ENCODE measurements around the gene SPCS3. TPM values are rescaled to one million over a fixed set of nuclear protein-coding genes. Genes with fewer than 3 reads are reported as not detected.
"Not testable (repeated sequence)": the region's sequence is repeated elsewhere in the genome, so short reads cannot be mapped to it uniquely, and the experiment has no call there.

Gene SPCS3
- total RNA-seq, 4 donors from 2014 or later: 37.9 to 160 (median 115) TPM

DNA sequence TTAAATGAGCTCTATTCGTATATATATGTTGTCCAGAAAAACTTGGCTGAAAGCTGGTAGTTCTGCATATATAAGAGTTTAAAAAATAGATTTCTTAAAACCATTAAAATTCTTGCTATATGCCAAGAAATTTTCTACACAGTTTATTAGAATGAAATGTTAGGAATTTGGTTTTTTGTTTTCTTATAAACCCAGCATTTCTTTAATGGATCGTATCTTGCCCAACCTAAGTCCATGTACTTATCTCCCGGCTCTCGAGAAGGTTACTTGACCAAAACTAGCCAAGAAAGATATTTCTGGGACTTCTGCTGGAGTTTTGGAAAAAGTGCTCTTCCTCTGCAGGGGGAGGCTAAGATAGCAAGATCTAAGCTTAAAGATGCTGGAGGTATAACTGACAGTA lies 46.0 kb upstream of the SPCS3 start:
- intact Hi-C loops (cut with DNase I; ENCODE audit: low total_unique reads): no loop called here
- no peak for DNase-seq
- Histone ChIP-seq H3K4me3 (no peak overlapping the region), H3K4me1 (no peaks in the 10 kb centered on the region), H3K27me3 (no peaks in the 10 kb centered on the region), H3K9me3 (no peaks in the 10 kb centered on the region), H3K27ac (no peak overlapping the region), H3K36me3 (no peaks in the 10 kb centered on the region)
- TF ChIP-seq, protein P1, sequence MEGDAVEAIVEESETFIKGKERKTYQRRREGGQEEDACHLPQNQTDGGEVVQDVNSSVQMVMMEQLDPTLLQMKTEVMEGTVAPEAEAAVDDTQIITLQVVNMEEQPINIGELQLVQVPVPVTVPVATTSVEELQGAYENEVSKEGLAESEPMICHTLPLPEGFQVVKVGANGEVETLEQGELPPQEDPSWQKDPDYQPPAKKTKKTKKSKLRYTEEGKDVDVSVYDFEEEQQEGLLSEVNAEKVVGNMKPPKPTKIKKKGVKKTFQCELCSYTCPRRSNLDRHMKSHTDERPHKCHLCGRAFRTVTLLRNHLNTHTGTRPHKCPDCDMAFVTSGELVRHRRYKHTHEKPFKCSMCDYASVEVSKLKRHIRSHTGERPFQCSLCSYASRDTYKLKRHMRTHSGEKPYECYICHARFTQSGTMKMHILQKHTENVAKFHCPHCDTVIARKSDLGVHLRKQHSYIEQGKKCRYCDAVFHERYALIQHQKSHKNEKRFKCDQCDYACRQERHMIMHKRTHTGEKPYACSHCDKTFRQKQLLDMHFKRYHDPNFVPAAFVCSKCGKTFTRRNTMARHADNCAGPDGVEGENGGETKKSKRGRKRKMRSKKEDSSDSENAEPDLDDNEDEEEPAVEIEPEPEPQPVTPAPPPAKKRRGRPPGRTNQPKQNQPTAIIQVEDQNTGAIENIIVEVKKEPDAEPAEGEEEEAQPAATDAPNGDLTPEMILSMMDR (IDR thresholded peaks at IDR 0.05): no peak
- no peak for TF ChIP-seq POLR2A (IDR thresholded peaks at IDR 0.05)

DNA sequence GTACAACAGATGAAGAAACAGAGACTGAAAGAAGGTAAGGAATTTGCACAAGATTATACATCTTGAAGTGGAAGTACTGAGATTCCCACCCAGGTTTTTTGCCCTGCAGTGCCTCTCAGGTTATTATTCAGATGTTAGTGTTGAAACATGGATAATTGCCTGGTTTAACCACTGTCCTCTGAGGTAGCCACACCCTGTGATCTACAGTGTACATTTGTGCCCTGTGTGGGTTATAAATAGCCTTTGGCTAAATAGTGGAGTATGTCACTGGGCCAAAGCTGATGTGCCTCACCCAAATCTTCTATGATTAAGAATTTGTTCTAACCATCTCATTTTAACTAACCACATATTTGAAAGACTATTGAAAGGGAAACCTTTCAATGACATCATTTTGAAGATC lies 45.3 kb upstream of the SPCS3 start:
- Histone ChIP-seq H3K9me3 (no peaks in the 10 kb centered on the region), H3K36me3 (no peaks in the 10 kb centered on the region), H3K27me3 (no peaks in the 10 kb centered on the region), H3K4me1 (no peaks in the 10 kb centered on the region), H3K27ac (no peak overlapping the region), H3K4me3 (no peak overlapping the region)
- TF ChIP-seq, protein P1 (IDR thresholded peaks at IDR 0.05): no peak
- no peak for TF ChIP-seq POLR2A (IDR thresholded peaks at IDR 0.05)
- no peak for DNase-seq
- intact Hi-C loops (cut with DNase I; ENCODE audit: low total_unique reads): no loop called here

DNA sequence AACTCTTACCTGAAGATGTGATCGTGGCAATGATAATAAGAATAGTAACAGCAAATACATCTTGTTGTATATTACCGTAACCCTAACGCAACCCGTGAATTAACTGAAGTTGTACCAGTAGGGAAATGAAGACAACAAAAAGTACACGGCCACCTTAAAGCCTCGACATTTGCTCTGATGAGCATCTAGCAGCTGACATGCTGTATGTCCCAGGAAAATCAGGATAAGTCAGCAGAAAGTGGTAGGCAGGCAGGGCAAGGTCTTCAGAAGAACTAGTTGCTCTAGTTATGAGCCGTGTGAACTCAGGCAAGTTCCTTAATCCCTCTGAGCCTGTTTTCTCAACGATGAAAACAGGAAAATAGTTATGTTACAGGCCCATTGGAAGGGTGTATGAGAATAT lies 43.1 kb upstream of the SPCS3 start:
- Histone ChIP-seq H3K4me1 (no peaks in the 10 kb centered on the region), H3K27ac (no peak overlapping the region), H3K36me3 (no peaks in the 10 kb centered on the region), H3K4me3 (no peak overlapping the region), H3K27me3 (no peaks in the 10 kb centered on the region), H3K9me3 (no peaks in the 10 kb centered on the region)
- TF ChIP-seq, protein P1 (IDR thresholded peaks at IDR 0.05): no peak
- no peak for TF ChIP-seq POLR2A (IDR thresholded peaks at IDR 0.05)
- no peak for DNase-seq
- intact Hi-C loops (cut with DNase I; ENCODE audit: low total_unique reads): no loop called here

DNA sequence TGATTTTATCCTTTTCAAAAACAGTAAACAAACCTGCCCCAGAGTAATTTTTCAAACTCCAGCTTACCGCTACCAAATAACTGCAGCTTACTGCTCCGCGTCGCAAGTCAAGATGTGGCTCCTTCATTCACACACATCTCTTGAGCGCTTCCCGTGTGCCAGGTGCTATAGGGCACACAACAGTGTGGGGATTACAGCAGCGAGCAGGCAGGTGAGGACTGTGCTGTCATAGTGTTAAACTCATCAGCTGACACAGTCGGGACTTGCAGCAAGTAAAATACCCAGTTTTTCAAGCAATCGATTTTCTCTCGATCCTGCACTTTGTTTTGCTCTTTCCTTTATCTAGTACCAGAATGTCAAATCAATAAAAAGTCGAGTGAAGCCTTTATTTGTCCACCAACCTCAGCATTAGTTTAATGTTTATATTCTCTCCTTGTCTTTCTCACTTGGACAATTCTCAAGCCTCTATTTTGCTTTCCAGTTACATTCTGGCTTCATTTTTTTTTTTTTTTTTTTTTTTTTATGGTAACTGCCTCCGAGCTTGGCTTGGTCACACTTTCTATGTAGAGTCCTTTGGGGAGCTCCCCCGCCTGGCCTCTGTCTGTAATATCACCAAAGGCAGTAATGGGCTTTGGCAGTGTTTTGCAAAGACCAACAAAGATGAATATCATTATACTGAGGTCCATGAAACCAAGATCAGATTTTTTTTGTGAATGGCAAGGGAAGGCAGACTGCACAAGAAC lies 42.4 kb upstream of the SPCS3 start:
- H3K27me3 ChIP-seq: no peaks in the 10 kb centered on the region
- H3K4me1 ChIP-seq: no peaks in the 10 kb centered on the region
- TF ChIP-seq POLR2A (IDR thresholded peaks at IDR 0.05): no peak
- TF ChIP-seq, protein P1 (IDR thresholded peaks at IDR 0.05): peak; percentile 12 to 22 (median 18)
- no peaks in the 10 kb centered on the region for H3K36me3 ChIP-seq
- no peak overlapping the region for H3K27ac ChIP-seq
- no peaks in the 10 kb centered on the region for H3K9me3 ChIP-seq
- no peak overlapping the region for H3K4me3 ChIP-seq
- intact Hi-C loops (cut with DNase I; ENCODE audit: low total_unique reads): no loop called here
- peak; percentile 30 to 43 for DNase-seq

DNA sequence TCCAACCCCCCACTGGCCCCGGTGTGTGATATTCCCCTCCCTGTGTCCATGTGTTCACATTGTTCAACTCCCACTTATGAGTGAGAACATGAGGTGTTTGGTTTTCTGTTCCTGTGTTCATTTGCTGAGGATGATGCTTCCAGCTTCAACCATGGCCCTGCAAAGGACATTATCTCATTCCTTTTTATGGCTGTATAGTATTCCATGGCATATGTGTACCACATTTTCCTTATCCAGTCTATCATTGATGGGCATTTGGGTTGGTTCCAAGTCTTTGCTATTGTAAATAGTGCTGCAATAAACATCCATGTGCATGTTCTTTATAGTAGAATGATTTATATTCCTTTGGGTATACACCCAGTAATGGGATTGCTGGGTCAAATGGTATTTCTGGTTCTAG lies 40.2 kb upstream of the SPCS3 start:
- H3K9me3 ChIP-seq: not testable (repeated sequence)

More for the DNA sequence above, 40.2 kb upstream of the SPCS3 start:
- H3K27ac ChIP-seq; DNase-seq; H3K4me1 ChIP-seq; H3K4me3 ChIP-seq; H3K36me3 ChIP-seq; H3K27me3 ChIP-seq; intact Hi-C loops (cut with DNase I; ENCODE audit: low total_unique reads): not testable (repeated sequence)

Measured in uterus (tissue), 4 donors.